ACHN (cell line): Measurements from ENCODE around the gene KLHL17.
A peak's percentile ranks its signal among the peaks of the same experiment; 100 is the strongest.
"Not testable (repeated sequence)": the region's sequence is repeated elsewhere in the genome, so short reads cannot be mapped to it uniquely, and the experiment has no call there.

Experiments used
- DNase-seq: peaks from one replicate; pipeline ENCODE4 v3.0.0-alpha.2; 2015
- in situ Hi-C: cut with HindIII; loops from 2 replicates; pipeline ENCODE4 v1.10.0; 2017; ENCODE audit warnings: low sequenced_read_pairs, low pct_ligation_motif_present, low pct_unique_long_range_greater_than_20kb

KLHL17 gene

DNA sequence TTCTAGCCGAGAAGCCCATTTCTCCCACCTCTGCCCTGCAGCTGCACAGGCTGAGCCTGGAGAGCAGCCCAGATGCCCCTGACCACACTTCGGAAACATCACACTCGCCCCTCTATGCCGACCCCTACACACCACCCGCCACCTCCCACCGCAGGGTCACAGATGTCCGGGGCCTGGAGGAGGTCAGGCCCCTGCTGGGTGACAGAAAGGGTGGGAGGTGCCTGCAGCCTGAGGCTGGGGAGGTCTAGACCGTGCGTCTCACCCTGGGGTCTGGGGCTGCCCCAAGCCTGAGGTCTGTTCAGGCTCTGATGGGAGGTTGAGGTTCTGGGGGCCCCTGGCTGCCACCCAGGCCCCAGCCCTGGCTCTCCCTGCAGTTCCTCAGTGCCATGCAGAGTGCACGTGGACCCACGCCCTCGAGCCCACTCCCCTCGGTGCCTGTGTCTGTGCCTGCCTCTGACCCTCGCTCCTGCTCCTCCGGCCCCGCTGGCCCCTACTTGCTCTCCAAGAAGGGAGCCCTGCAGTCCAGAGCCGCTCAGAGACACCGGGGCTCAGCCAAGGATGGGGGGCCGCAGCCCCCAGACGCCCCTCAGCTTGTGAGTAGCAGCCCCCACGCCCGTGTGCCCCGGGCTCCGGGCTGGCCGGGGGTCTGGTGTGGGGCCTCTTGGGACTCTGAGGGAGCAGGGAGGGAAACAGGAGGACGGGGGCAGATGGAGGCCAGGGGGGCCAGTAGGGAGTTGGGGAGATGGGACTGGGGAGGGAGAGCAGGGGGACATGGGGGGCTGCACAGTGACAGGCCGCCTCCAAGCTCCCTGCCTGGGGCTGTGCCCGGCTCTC is 13.3 kb downstream of the KLHL17 start:
- in situ Hi-C loops, result no loop called here
- no peak for DNase-seq

- in situ Hi-C loops, result no loop called here
- no peak for DNase-seq
Observed at GRCh38 chr1:974293-974640, 13.9 kb downstream of the KLHL17 start.

GRCh38 chr1:974687-975328 is 14.4 kb downstream of the KLHL17 start:
- no peak for DNase-seq
- in situ Hi-C loops, result no loop called here

- in situ Hi-C loops, result no loop called here
- DNase-seq, result no peak
Observed at GRCh38 chr1:975365-975764, 15.0 kb downstream of the KLHL17 start.

- in situ Hi-C loops, result no loop called here
- DNase-seq, result peak; percentile 84
Observed at GRCh38 chr1:975896-976683, 15.7 kb downstream of the KLHL17 start.

- DNase-seq, in situ Hi-C loops: not testable (repeated sequence)
Observed at GRCh38 chr1:976791-977190, 16.4 kb downstream of the KLHL17 start.

- in situ Hi-C loops, result no loop called here
- DNase-seq, result no peak
Observed at GRCh38 chr1:978069-978834, 17.9 kb downstream of the KLHL17 start.

GRCh38 chr1:978835-979743 is 18.7 kb downstream of the KLHL17 start:
- in situ Hi-C loops, result no loop called here

GRCh38 chr1:979744-980072 is 19.3 kb downstream of the KLHL17 start:
- DNase-seq, result no peak
- in situ Hi-C loops, result no loop called here

More at GRCh38 chr1:978835-979743, 18.7 kb downstream of the KLHL17 start:
- no peak for DNase-seq

- no peak for DNase-seq
- in situ Hi-C loops, result no loop called here
Observed at GRCh38 chr1:980137-980571, 19.8 kb downstream of the KLHL17 start.

GRCh38 chr1:980602-981395 is 20.4 kb downstream of the KLHL17 start:
- no peak for DNase-seq
- in situ Hi-C loops, result no loop called here

- in situ Hi-C loops, result no loop called here
- DNase-seq, result no peak
Observed at GRCh38 chr1:981491-981954, 21.1 kb downstream of the KLHL17 start.

DNA sequence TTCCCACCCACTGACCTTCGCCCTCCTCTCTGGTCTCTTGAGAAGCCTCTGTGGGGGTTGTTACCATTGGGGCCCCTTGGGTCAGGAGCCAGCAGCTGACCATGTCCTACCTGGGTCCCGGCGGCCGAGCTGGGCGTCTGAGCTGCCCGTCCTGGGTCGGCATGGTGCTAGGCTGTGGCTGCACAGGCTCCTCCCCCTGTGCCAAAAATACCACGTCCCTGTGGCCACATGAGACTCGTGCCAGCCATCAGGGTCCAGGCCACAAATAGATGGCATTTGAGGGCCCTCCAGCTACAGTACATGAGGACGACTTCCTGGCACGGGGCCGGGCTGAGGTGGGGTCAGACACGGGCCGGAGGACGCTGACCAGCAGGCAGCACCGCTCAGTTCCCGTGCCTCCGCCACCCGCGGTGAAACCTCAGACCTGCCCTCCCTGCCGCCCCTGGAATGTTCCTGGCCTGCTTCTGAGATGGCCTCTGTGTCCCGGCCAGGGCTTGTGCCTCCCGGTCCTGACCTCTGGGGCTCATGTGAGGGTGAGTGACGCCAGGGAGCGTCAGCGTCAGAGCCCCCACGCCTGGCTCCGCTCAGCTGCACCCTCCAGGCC is 21.7 kb downstream of the KLHL17 start, which contains the start of gene PERM1:
PERM1 (minus strand) TSS at position 139 of the 604 bp plus-strand sequence. CDS start 1,064 bp downstream, outside the sequence.
- DNase-seq, result no peak
- in situ Hi-C loops, result no loop called here

- in situ Hi-C loops, result no loop called here
- no peak for DNase-seq
Observed at GRCh38 chr1:982765-983436, 22.5 kb downstream of the KLHL17 start.

GRCh38 chr1:983798-984475 is 23.6 kb downstream of the KLHL17 start:
- in situ Hi-C loops, result no loop called here
- DNase-seq, result no peak

DNA sequence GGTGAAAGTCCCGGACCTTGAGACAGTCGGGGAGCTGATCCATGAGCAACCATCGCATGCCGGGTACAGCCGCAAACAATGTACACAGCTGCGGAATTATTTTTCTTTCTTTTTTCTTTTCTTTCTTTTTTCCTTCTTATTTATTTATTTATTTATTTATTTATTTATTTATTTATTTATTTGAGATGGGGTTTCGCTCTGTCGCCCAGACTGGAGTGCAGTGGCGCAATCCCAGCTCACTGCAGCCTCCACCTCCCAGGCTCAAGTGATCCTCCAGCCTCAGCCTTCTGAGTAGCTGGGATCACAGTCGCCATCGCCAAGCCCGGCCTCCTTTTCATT is 24.1 kb downstream of the KLHL17 start:
- DNase-seq, result no peak
- in situ Hi-C loops, result no loop called here
